ENCODE measurements around the gene PKP3.

GRCh38 chr11:432501-433100 lies 38.6 kb downstream of the PKP3 start:
- TF ChIP-seq TBL1XR1 (IDR thresholded peaks at IDR 0.05; ENCODE audit: low read length in 2 of 2): no peak
- TF ChIP-seq, protein P1, sequence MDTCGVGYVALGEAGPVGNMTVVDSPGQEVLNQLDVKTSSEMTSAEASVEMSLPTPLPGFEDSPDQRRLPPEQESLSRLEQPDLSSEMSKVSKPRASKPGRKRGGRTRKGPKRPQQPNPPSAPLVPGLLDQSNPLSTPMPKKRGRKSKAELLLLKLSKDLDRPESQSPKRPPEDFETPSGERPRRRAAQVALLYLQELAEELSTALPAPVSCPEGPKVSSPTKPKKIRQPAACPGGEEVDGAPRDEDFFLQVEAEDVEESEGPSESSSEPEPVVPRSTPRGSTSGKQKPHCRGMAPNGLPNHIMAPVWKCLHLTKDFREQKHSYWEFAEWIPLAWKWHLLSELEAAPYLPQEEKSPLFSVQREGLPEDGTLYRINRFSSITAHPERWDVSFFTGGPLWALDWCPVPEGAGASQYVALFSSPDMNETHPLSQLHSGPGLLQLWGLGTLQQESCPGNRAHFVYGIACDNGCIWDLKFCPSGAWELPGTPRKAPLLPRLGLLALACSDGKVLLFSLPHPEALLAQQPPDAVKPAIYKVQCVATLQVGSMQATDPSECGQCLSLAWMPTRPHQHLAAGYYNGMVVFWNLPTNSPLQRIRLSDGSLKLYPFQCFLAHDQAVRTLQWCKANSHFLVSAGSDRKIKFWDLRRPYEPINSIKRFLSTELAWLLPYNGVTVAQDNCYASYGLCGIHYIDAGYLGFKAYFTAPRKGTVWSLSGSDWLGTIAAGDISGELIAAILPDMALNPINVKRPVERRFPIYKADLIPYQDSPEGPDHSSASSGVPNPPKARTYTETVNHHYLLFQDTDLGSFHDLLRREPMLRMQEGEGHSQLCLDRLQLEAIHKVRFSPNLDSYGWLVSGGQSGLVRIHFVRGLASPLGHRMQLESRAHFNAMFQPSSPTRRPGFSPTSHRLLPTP (IDR thresholded peaks at IDR 0.05; ENCODE audit: borderline replicate concordance, extremely low read depth, insufficient read length): no peak
- TF ChIP-seq CTCF (IDR thresholded peaks at IDR 0.05 in 2 of 3, conservative IDR thresholded peaks at IDR 0.05 in 1 of 3; ENCODE audit: insufficient read depth in 2 of 3, low read depth in 1 of 3, low read length in 3 of 3): no peak

Data from K562 (cell line).